Measurements from ENCODE around the gene LMNA. TPM values are rescaled to one million over a fixed set of nuclear protein-coding genes. Genes with fewer than 3 reads are reported as not detected.
"Not testable (repeated sequence)": the region's sequence is repeated elsewhere in the genome, so short reads cannot be mapped to it uniquely, and the experiment has no call there.

LMNA gene
- total and polyA plus RNA-seq, 8 donors = 73.5 to 437 (median 106) TPM

GRCh38 chr1:156122086-156122485 lies 7.6 kb downstream of the LMNA start:
- intact Hi-C loops (cut with DNase I) = no loop called here
- Histone ChIP-seq H3K9me3 (no peaks in the 10 kb centered on the region), H3K36me3 (peaks cover 0 to 3% of the 10 kb centered on the region in 2 donors), H3K4me3 (peak overlapping the region; percentile 5 to 27), H3K27me3 (peaks cover 0 to 41% of the 10 kb centered on the region in 2 donors), H3K27ac (peak overlapping the region; percentile 93 to 98), H3K4me1 (peaks cover 90 to 100% of the 10 kb centered on the region in 2 donors)
- ATAC-seq = no peak
- DNase-seq = no peak
- TF ChIP-seq CTCF (IDR thresholded peaks at IDR 0.05) = no peak

GRCh38 chr1:156122519-156123355 lies 8.2 kb downstream of the LMNA start:
- no peaks in the 10 kb centered on the region for H3K9me3 ChIP-seq
- peaks cover 0 to 4% of the 10 kb centered on the region in 2 donors for H3K36me3 ChIP-seq
- ATAC-seq = peak; percentile 24
- H3K27ac ChIP-seq = peak overlapping the region; percentile 93 to 98
- peaks cover 89 to 100% of the 10 kb centered on the region in 2 donors for H3K4me1 ChIP-seq
- intact Hi-C loops (cut with DNase I) = no loop called here
- H3K4me3 ChIP-seq = peak overlapping the region; percentile 5 to 27
- peaks cover 0 to 38% of the 10 kb centered on the region in 2 donors for H3K27me3 ChIP-seq
- DNase-seq = peak in 3 of 4 donors; percentile 82 to 87 (median 85)
- no peak for TF ChIP-seq CTCF (IDR thresholded peaks at IDR 0.05)

GRCh38 chr1:156123356-156124196 lies 9.1 kb downstream of the LMNA start:
- H3K9me3 ChIP-seq = no peaks in the 10 kb centered on the region
- H3K36me3 ChIP-seq = peaks cover 0 to 7% of the 10 kb centered on the region in 2 donors
- TF ChIP-seq CTCF (IDR thresholded peaks at IDR 0.05) = peak in 1 of 2 donors; percentile 15
- intact Hi-C loops (cut with DNase I) = no loop called here
- H3K27ac ChIP-seq = peak overlapping the region; percentile 93 to 98
- H3K4me3 ChIP-seq = peak overlapping the region; percentile 4 to 27
- ATAC-seq (peak; percentile 60), DNase-seq (peak; percentile 93 to 99 (median 95))
- peaks cover 96 to 100% of the 10 kb centered on the region in 2 donors for H3K4me1 ChIP-seq
- H3K27me3 ChIP-seq = peaks cover 0 to 39% of the 10 kb centered on the region in 2 donors

- Histone ChIP-seq H3K4me1 (peaks cover 96 to 100% of the 10 kb centered on the region in 2 donors), H3K9me3 (no peaks in the 10 kb centered on the region), H3K27ac (peak overlapping the region; percentile 93 to 98), H3K4me3 (no peak overlapping the region), H3K36me3 (peaks cover 0 to 7% of the 10 kb centered on the region in 2 donors), H3K27me3 (peaks cover 0 to 41% of the 10 kb centered on the region in 2 donors)
- TF ChIP-seq CTCF (IDR thresholded peaks at IDR 0.05) = no peak
- ATAC-seq (peak; percentile 3), DNase-seq (peak in 2 of 4 donors; percentile 76 to 80)
- intact Hi-C loops (cut with DNase I) = no loop called here
These were observed 10.3 kb downstream of the LMNA start for GRCh38 chr1:156124557-156125483.

- H3K36me3 ChIP-seq; intact Hi-C loops (cut with DNase I); H3K9me3 ChIP-seq; ATAC-seq; DNase-seq: not testable (repeated sequence)
- peaks cover 93 to 100% of the 10 kb centered on the region in 2 donors for H3K4me1 ChIP-seq
- H3K4me3 ChIP-seq = peak overlapping the region in 1 of 2 donors; percentile 7
- H3K27me3 ChIP-seq = peaks cover 0 to 41% of the 10 kb centered on the region in 2 donors
- peak overlapping the region; percentile 93 to 98 for H3K27ac ChIP-seq
These were observed 11.0 kb downstream of the LMNA start for GRCh38 chr1:156125544-156125943.

All from left lung (tissue), 10 donors.